Stimulated activated effector memory CD8-positive, alpha-beta T cell treated with anti-CD3 and anti-CD28 coated beads, Interleukin-12 subunit alpha, Interleukin-12 subunit beta, amount 100 ng/mL, for 72 hours (primary cell): Measurements from ENCODE around the gene PLEKHM2.

Experiments
- ATAC-seq: fragments of 150-1000 bp; cut with Tn5 transposase; 2 replicates; pipeline ENCODE4 v1.10.0; 2021
- DNase-seq, 2 donors: peaks; one replicate each; pipeline ENCODE4 v3.0.0; 2021 to 2022; ENCODE audit warnings: low spot score in 2 of 2
- H3K27ac Mint-ChIP-seq: one replicate; pipeline ENCODE4 v1.8.0; 2022; ENCODE audit warnings: mild to moderate bottlenecking, mixed read lengths
- H3K36me3 Mint-ChIP-seq: one replicate; pipeline ENCODE4 v1.8.0; 2022; ENCODE audit warnings: mild to moderate bottlenecking, mixed read lengths
- H3K4me1 Mint-ChIP-seq: one replicate; pipeline ENCODE4 v1.8.0; 2022; ENCODE audit warnings: mixed read lengths
- H3K4me3 Mint-ChIP-seq: one replicate; pipeline ENCODE4 v1.8.0; 2022; ENCODE audit warnings: mild to moderate bottlenecking, mixed read lengths
- H3K9me3 Mint-ChIP-seq: one replicate; pipeline ENCODE4 v1.8.0; 2022; ENCODE audit warnings: mixed read lengths

PLEKHM2 gene

GRCh38 chr1:15668089-15668754 lies 15.9 kb upstream of the PLEKHM2 start:
- Mint-ChIP-seq H3K9me3 (no peaks in the 10 kb centered on the region), H3K27ac (no peak overlapping the region)
- ATAC-seq, result no peak

GRCh38 chr1:15669074-15669473 lies 15.0 kb upstream of the PLEKHM2 start:
- Mint-ChIP-seq H3K4me1 (no peaks in the 10 kb centered on the region), H3K4me3 (no peak overlapping the region), H3K9me3 (no peaks in the 10 kb centered on the region), H3K36me3 (peaks cover 5% of the 10 kb centered on the region), H3K27ac (no peak overlapping the region)
- DNase-seq (no peak), ATAC-seq (no peak)

More at GRCh38 chr1:15668089-15668754, 15.9 kb upstream of the PLEKHM2 start:
- DNase-seq, result no peak
- Mint-ChIP-seq H3K36me3 (peaks cover 5% of the 10 kb centered on the region), H3K4me3 (no peak overlapping the region), H3K4me1 (no peaks in the 10 kb centered on the region)

GRCh38 chr1:15669864-15670263 lies 14.3 kb upstream of the PLEKHM2 start:
- DNase-seq, result no peak
- H3K27ac Mint-ChIP-seq, result no peak overlapping the region
- H3K4me1 Mint-ChIP-seq, result no peaks in the 10 kb centered on the region
- ATAC-seq, result no peak
- peaks cover 3% of the 10 kb centered on the region for H3K36me3 Mint-ChIP-seq
- no peak overlapping the region for H3K4me3 Mint-ChIP-seq
- H3K9me3 Mint-ChIP-seq, result no peaks in the 10 kb centered on the region

- Mint-ChIP-seq H3K4me1 (no peaks in the 10 kb centered on the region), H3K4me3 (no peak overlapping the region), H3K36me3 (no peaks in the 10 kb centered on the region), H3K27ac (no peak overlapping the region), H3K9me3 (no peaks in the 10 kb centered on the region)
- ATAC-seq (no peak), DNase-seq (no peak)
Observed at GRCh38 chr1:15671430-15671829, 12.7 kb upstream of the PLEKHM2 start.

- no peaks in the 10 kb centered on the region for H3K36me3 Mint-ChIP-seq
- H3K4me1 Mint-ChIP-seq, result no peaks in the 10 kb centered on the region
- DNase-seq (no peak), ATAC-seq (no peak)
- no peak overlapping the region for H3K27ac Mint-ChIP-seq
- no peaks in the 10 kb centered on the region for H3K9me3 Mint-ChIP-seq
- H3K4me3 Mint-ChIP-seq, result no peak overlapping the region
Observed at GRCh38 chr1:15674386-15675159, 9.5 kb upstream of the PLEKHM2 start.

- Mint-ChIP-seq H3K36me3 (no peaks in the 10 kb centered on the region), H3K4me3 (no peak overlapping the region), H3K4me1 (peaks cover 13% of the 10 kb centered on the region), H3K9me3 (no peaks in the 10 kb centered on the region), H3K27ac (no peak overlapping the region)
- DNase-seq (no peak), ATAC-seq (no peak)
Observed at GRCh38 chr1:15676010-15676409, 8.1 kb upstream of the PLEKHM2 start.

- no peak for DNase-seq
- ATAC-seq, result no peak
- Mint-ChIP-seq H3K9me3 (no peaks in the 10 kb centered on the region), H3K27ac (no peak overlapping the region), H3K36me3 (no peaks in the 10 kb centered on the region), H3K4me1 (peaks cover 18% of the 10 kb centered on the region), H3K4me3 (no peak overlapping the region)
Observed at GRCh38 chr1:15676688-15677661, 7.1 kb upstream of the PLEKHM2 start.

GRCh38 chr1:15678578-15678977 lies 5.5 kb upstream of the PLEKHM2 start:
- Mint-ChIP-seq H3K36me3 (peaks cover 8% of the 10 kb centered on the region), H3K9me3 (no peaks in the 10 kb centered on the region), H3K4me3 (no peak overlapping the region), H3K4me1 (peaks cover 25% of the 10 kb centered on the region), H3K27ac (no peak overlapping the region)
- ATAC-seq (peak; percentile 75), DNase-seq (no peak)

- Mint-ChIP-seq H3K27ac (no peak overlapping the region), H3K4me3 (no peak overlapping the region), H3K36me3 (peaks cover 12% of the 10 kb centered on the region), H3K4me1 (peaks cover 28% of the 10 kb centered on the region), H3K9me3 (no peaks in the 10 kb centered on the region)
- ATAC-seq, result no peak
- no peak for DNase-seq
Observed at GRCh38 chr1:15680131-15680530, 4.0 kb upstream of the PLEKHM2 start.

GRCh38 chr1:15680561-15681348 lies 3.4 kb upstream of the PLEKHM2 start:
- H3K36me3 Mint-ChIP-seq, result peaks cover 13% of the 10 kb centered on the region
- H3K9me3 Mint-ChIP-seq, result no peaks in the 10 kb centered on the region
- peaks cover 34% of the 10 kb centered on the region for H3K4me1 Mint-ChIP-seq
- no peak overlapping the region for H3K27ac Mint-ChIP-seq
- peak; percentile 74 for ATAC-seq
- no peak overlapping the region for H3K4me3 Mint-ChIP-seq
- DNase-seq, result no peak

GRCh38 chr1:15681349-15682292 lies 2.5 kb upstream of the PLEKHM2 start:
- ATAC-seq (no peak), DNase-seq (no peak)
- Mint-ChIP-seq H3K4me1 (peaks cover 37% of the 10 kb centered on the region), H3K9me3 (no peaks in the 10 kb centered on the region), H3K27ac (peak overlapping the region; percentile 93), H3K36me3 (peaks cover 13% of the 10 kb centered on the region), H3K4me3 (peak overlapping the region; percentile 66)

- peaks cover 37% of the 10 kb centered on the region for H3K4me1 Mint-ChIP-seq
- DNase-seq (no peak), ATAC-seq (no peak)
- peak overlapping the region; percentile 93 for H3K27ac Mint-ChIP-seq
- H3K9me3 Mint-ChIP-seq, result no peaks in the 10 kb centered on the region
- peaks cover 13% of the 10 kb centered on the region for H3K36me3 Mint-ChIP-seq
- H3K4me3 Mint-ChIP-seq, result peak overlapping the region; percentile 66
Observed at GRCh38 chr1:15682936-15683341, 1.2 kb upstream of the PLEKHM2 start.

- H3K27ac Mint-ChIP-seq, result peak overlapping the region; percentile 93
- no peaks in the 10 kb centered on the region for H3K9me3 Mint-ChIP-seq
- H3K4me3 Mint-ChIP-seq, result peak overlapping the region; percentile 66
- DNase-seq (no peak), ATAC-seq (no peak)
- H3K4me1 Mint-ChIP-seq, result peaks cover 37% of the 10 kb centered on the region
- H3K36me3 Mint-ChIP-seq, result peaks cover 13% of the 10 kb centered on the region
Observed at GRCh38 chr1:15683345-15684039, 628 bp upstream of the PLEKHM2 start.
